ENCODE data around the gene INPP5J.
"Not testable (repeated sequence)": the region's sequence is repeated elsewhere in the genome, so short reads cannot be mapped to it uniquely, and the experiment has no call there.

INPP5J gene, protein sequence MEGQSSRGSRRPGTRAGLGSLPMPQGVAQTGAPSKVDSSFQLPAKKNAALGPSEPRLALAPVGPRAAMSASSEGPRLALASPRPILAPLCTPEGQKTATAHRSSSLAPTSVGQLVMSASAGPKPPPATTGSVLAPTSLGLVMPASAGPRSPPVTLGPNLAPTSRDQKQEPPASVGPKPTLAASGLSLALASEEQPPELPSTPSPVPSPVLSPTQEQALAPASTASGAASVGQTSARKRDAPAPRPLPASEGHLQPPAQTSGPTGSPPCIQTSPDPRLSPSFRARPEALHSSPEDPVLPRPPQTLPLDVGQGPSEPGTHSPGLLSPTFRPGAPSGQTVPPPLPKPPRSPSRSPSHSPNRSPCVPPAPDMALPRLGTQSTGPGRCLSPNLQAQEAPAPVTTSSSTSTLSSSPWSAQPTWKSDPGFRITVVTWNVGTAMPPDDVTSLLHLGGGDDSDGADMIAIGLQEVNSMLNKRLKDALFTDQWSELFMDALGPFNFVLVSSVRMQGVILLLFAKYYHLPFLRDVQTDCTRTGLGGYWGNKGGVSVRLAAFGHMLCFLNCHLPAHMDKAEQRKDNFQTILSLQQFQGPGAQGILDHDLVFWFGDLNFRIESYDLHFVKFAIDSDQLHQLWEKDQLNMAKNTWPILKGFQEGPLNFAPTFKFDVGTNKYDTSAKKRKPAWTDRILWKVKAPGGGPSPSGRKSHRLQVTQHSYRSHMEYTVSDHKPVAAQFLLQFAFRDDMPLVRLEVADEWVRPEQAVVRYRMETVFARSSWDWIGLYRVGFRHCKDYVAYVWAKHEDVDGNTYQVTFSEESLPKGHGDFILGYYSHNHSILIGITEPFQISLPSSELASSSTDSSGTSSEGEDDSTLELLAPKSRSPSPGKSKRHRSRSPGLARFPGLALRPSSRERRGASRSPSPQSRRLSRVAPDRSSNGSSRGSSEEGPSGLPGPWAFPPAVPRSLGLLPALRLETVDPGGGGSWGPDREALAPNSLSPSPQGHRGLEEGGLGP

GRCh38 chr22:31122532-31123291 lies at the start of gene INPP5J:
Gene INPP5J (plus strand): TSS chr22:31122966. CDS start chr22:31123015, 49 bp downstream.
- no peak for DNase-seq

DNA sequence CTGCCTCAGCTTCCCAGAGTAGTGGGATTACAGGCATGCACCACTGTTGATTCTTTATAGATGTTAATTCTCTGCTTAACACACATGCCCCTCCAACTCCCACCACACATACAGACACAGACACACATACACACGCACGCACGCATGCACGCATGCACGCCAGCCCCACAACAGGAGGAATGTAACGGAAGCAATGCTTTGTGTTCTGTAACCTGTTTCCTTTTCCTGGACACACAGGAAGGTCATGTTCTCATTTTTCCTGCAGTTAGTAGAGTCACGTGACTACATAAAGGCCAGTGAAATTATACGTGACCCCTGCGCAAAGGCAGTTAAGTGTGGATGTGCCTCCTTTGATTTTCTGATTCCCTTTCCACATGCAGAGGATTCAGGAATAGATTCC lies 49.6 kb upstream of the INPP5J start:
- DNase-seq: not testable (repeated sequence)

DNA sequence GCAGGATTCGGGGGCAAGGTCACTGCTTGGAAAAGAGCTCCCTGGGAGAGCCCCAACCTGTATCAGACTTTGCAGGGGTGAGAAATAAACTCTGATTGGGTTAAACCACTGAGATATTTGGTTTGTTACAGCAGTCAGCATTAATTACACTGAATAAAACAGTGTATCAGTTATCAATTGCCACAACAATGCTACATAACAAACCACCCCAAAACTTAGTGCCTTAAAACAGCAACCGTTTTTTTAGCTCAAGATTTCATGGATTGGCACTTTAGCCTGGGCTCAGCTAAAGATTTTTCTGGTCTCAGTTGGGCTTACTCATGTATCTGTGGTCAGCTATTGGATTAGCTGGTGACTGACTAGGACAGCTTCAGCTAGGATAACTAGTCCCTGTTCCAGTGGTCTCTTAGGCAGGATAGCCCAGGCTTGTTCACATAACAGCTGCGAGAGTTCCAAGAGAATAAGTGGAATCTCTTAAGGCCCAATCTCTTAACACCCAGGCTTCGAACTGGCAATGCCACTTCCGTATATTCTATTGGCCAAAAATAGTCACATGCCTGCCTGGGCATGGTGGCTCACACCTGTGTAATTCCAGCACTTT lies 49.1 kb upstream of the INPP5J start:
- not testable (repeated sequence) for DNase-seq

DNA sequence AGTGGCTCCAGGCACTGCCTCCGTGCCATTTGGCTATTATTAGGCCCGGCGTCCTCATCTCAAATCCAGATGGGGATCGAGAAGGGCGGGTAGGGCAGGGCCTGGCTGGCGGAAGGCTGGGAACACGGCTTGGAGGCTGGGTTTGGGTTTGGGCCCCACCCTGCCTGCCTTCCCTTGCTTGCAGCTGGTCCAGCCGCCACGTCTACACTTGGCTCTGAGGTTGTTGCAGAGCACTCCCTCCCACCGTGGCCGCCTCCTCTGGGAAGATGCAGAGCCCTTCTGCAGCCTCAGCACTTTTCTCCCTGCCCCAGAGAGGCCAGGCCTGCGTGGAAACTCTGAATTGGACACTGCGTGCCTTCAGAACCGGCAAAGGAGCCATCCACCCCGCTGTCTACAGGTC lies 46.8 kb upstream of the INPP5J start:
- no peak for DNase-seq

- DNase-seq: no peak
Observed at GRCh38 chr22:31077681-31078080, 45.1 kb upstream of the INPP5J start.

DNA sequence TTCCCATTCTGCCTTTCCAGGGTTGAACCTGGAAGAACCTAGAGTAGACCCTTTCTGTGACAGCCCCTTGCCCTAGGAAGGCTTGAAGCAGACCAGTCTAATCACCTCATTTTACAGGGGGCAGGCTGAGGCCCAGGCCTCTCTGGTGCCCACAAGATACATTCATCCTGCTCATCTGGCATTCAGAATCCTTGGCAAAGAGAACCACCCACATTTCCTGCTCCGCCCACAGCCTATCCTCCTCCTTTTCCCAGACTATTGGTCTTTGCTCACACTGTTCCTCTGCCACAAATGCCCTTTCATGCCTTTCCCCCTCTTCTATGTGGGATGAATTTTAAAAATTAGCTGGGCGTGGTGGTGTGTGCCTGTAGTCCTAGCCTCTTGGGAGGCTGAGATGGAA lies 44.4 kb upstream of the INPP5J start:
- not testable (repeated sequence) for DNase-seq

DNA sequence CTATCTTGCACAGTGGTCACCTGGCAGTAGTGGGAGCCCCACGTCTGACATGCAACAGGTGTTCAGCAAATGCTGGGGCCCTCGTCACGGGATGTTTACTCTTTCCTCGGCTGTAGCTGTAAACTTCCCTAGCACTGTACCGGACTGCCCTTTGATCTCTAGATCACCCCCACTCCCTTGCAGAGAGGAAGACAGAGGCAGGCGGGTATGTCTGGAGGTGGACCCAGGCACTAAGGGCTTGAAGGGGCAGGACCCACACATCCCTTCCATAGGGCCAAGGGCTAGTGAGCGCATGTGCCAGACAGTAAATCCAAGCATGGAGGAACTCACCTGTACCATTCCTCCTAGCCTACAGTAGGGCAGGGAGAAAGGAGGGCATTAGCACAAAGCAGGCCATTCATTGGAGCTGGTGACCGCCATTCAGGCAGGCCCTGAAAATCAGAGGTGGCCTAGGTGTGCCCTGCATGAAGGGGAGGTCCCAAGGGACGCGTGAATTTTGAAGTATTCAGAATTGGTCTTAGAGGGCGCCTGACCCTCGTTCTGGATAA lies 43.6 kb upstream of the INPP5J start:
- no peak for DNase-seq

DNA sequence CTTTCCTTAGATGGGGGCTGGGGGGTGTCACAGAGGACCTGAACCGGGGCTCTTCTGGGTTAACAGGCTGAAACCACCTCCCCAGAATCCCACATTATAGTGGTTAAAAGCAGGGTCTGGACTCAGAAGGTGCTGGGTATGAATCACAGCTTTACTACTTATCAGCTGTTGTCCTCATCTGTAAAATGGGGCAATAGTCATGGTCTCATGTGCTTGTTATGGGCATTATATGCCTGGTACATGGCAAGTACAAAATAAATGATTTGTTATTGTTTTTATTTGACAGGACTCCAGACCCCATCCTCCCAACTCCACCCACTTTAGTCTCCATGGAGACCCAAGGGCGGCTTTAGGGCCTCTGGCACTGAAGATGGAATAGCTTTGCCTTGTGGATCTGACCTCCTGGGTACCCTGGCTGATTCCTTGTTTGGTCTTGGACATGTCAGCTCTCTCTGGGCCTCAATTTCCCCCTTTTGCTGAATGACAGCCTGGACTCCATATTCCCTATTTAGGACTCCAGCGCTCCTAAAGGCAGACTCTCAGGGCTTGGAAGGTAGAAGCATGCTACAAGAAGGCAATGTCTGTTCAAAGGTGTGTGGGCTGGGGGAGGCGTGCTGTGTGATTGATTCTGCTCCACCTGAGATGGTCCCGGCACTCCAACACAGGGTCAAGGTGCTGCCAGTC lies 42.5 kb upstream of the INPP5J start:
- no peak for DNase-seq

GRCh38 chr22:31080848-31081649 lies 41.7 kb upstream of the INPP5J start, which contains the start of gene SMTN:
Gene SMTN (plus strand): TSS chr22:31081318. CDS start chr22:31083259, 1,941 bp downstream.
- DNase-seq: peak; percentile 91

DNA sequence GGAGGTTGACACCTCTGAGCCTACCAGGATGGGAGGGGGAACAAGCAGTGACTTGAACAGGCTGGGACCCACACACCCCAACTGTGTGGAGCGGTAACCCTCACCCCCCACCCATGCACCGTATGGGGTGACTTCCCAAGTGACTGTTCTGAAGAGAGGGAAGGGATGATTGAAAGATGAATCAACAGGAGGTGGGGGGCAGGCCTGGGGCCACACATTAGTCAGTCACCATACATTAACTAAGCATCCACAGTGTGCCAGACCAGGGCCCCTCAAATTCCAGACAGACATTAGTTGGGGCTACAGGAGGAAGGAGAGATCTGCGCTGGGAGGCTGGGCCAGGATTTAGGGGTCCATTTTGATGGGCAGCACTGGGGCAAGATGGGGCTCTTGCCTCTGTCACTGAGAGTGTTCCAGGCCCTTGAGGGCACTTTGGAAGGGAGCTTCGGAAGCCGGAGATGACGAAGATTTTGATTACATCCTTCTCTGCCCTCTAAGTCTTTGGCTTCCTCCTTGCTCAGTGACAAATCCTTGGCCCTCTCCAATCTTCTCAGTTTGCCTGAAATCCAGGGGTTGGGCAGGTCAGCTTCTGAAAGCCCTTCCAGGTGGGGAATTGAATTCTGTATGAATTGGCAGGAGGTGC lies 40.7 kb upstream of the INPP5J start:
- DNase-seq: no peak

DNA sequence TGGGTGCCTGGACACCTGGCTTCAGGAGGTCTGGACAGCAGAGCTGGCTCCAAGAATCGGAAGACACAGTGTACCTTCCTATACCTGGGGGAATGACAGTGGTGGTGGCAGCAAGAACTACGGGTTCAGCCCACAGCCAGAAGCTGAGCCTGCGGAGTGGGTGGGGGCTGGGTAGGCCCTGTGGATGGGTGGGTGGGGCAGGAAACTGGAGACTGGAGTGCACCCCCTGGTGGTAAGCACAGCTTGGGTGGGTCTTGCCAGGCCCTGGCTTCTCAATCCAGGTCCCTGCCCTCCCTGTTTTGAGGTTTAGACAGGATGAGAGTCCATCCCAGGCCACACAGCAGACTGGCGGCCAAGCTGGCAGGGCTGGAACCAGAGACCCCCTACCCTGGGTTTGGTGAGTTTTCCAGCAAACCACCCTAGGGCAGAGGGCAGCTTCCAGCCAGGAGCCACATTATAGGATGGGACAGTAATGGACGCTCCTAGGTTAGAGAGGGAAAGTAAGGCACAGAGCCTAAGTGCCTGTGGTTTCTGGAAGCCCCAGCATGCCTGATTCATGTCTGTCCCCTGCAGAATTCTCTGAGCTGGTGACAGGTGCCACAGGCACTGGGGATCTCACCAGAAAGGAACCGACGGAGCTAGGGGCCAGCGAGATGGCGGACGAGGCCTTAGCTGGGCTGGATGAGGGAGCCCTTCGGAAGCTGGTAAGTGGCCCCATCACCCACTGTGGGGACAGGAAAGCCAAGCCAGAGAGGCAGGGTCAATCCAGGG lies 40.0 kb upstream of the INPP5J start:
- DNase-seq: peak; percentile 73

GRCh38 chr22:31083377-31083768 lies 39.4 kb upstream of the INPP5J start:
- no peak for DNase-seq

GRCh38 chr22:31083923-31084810 lies 38.6 kb upstream of the INPP5J start:
- DNase-seq: no peak

- peak; percentile 89 for DNase-seq
Observed at GRCh38 chr22:31084811-31085492, 37.8 kb upstream of the INPP5J start.

- DNase-seq: peak; percentile 9
Observed at GRCh38 chr22:31085493-31085824, 37.3 kb upstream of the INPP5J start.

- DNase-seq: no peak
Observed at GRCh38 chr22:31085928-31086327, 36.8 kb upstream of the INPP5J start.

- DNase-seq: peak; percentile 32
Observed at GRCh38 chr22:31086703-31087330, 35.9 kb upstream of the INPP5J start.

Data from hematopoietic multipotent progenitor cell treated with erythropoietin and hydrocortisone succinate and interleukin-3 and kit ligand, for 8 days (in vitro differentiated cells).